ENCODE data around the gene FAM120B. TPM values are rescaled to one million over a fixed set of nuclear protein-coding genes. Genes with fewer than 3 reads are reported as not detected.

Gene FAM120B
- total RNA-seq, 4 donors from 2014 or later: 10.7 to 17.0 (median 13.5) TPM

GRCh38 chr6:170268216-170269129, 38.1 kb upstream of the FAM120B start:
- intact Hi-C loops (cut with DNase I; ENCODE audit: low total_unique reads): loop anchor here (5.0 kb wide), 2 partner anchors 91 to 226 kb away; no protein-coding TSS in a partner anchor
- H3K36me3 ChIP-seq: no peaks in the 10 kb centered on the region
- TF ChIP-seq CTCF (IDR thresholded peaks at IDR 0.05 in 4 of 5, conservative IDR thresholded peaks at IDR 0.05 in 1 of 5): no peak
- TF ChIP-seq POLR2A (IDR thresholded peaks at IDR 0.05): no peak
- H3K9me3 ChIP-seq: no peaks in the 10 kb centered on the region
- no peak for ATAC-seq
- peak overlapping the region in 1 of 4 donors; percentile 48 for H3K27ac ChIP-seq
- no peak for DNase-seq
- in situ Hi-C loops (cut with MboI; ENCODE audit: low sequenced_read_pairs in 4 of 4): no loop called here
- H3K4me3 ChIP-seq: no peak overlapping the region
- peaks cover 8 to 18% of the 10 kb centered on the region in 2 donors for H3K4me1 ChIP-seq
- no peaks in the 10 kb centered on the region for H3K27me3 ChIP-seq

GRCh38 chr6:170269151-170269845, 37.3 kb upstream of the FAM120B start:
- Histone ChIP-seq H3K27me3 (no peaks in the 10 kb centered on the region), H3K4me1 (peaks cover 8 to 18% of the 10 kb centered on the region in 2 donors), H3K4me3 (no peak overlapping the region), H3K36me3 (no peaks in the 10 kb centered on the region), H3K27ac (no peak overlapping the region), H3K9me3 (no peaks in the 10 kb centered on the region)
- intact Hi-C loops (cut with DNase I; ENCODE audit: low total_unique reads): loop anchor here (5.0 kb wide), 2 partner anchors 92 to 227 kb away; no protein-coding TSS in a partner anchor
- in situ Hi-C loops (cut with MboI; ENCODE audit: low sequenced_read_pairs in 4 of 4): no loop called here
- DNase-seq: no peak
- ATAC-seq: no peak
- no peak for TF ChIP-seq POLR2A (IDR thresholded peaks at IDR 0.05)
- no peak for TF ChIP-seq CTCF (IDR thresholded peaks at IDR 0.05 in 4 of 5, conservative IDR thresholded peaks at IDR 0.05 in 1 of 5)

- in situ Hi-C loops (cut with MboI; ENCODE audit: low sequenced_read_pairs in 4 of 4): no loop called here
- Histone ChIP-seq H3K4me1 (peaks cover 8 to 18% of the 10 kb centered on the region in 2 donors), H3K27ac (no peak overlapping the region), H3K9me3 (no peaks in the 10 kb centered on the region), H3K36me3 (no peaks in the 10 kb centered on the region), H3K4me3 (no peak overlapping the region), H3K27me3 (no peaks in the 10 kb centered on the region)
- DNase-seq (no peak), ATAC-seq (no peak)
- intact Hi-C loops (cut with DNase I; ENCODE audit: low total_unique reads): loop anchor here (5.0 kb wide), 2 partner anchors 93 to 228 kb away; no protein-coding TSS in a partner anchor
- TF ChIP-seq POLR2A (IDR thresholded peaks at IDR 0.05) (no peak), CTCF (IDR thresholded peaks at IDR 0.05 in 4 of 5, conservative IDR thresholded peaks at IDR 0.05 in 1 of 5) (no peak)
Observed at GRCh38 chr6:170269846-170270541, 36.6 kb upstream of the FAM120B start.

- H3K27ac ChIP-seq: no peak overlapping the region
- H3K4me1 ChIP-seq: peaks cover 8 to 11% of the 10 kb centered on the region in 2 donors
- no peak overlapping the region for H3K4me3 ChIP-seq
- no peaks in the 10 kb centered on the region for H3K36me3 ChIP-seq
- H3K27me3 ChIP-seq: no peaks in the 10 kb centered on the region
- TF ChIP-seq CTCF (IDR thresholded peaks at IDR 0.05 in 4 of 5, conservative IDR thresholded peaks at IDR 0.05 in 1 of 5): no peak
- no peak for TF ChIP-seq POLR2A (IDR thresholded peaks at IDR 0.05)
- in situ Hi-C loops (cut with MboI; ENCODE audit: low sequenced_read_pairs in 4 of 4): no loop called here
- intact Hi-C loops (cut with DNase I; ENCODE audit: low total_unique reads): no loop called here
- ATAC-seq: no peak
- DNase-seq: no peak
- H3K9me3 ChIP-seq: no peaks in the 10 kb centered on the region
Observed at GRCh38 chr6:170270984-170271593, 35.5 kb upstream of the FAM120B start.

All from gastrocnemius medialis (tissue), 4 donors.